ENCODE measurements around the gene ANKRD40.

ANKRD40 gene, protein sequence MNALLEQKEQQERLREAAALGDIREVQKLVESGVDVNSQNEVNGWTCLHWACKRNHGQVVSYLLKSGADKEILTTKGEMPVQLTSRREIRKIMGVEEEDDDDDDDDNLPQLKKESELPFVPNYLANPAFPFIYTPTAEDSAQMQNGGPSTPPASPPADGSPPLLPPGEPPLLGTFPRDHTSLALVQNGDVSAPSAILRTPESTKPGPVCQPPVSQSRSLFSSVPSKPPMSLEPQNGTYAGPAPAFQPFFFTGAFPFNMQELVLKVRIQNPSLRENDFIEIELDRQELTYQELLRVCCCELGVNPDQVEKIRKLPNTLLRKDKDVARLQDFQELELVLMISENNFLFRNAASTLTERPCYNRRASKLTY

DNA sequence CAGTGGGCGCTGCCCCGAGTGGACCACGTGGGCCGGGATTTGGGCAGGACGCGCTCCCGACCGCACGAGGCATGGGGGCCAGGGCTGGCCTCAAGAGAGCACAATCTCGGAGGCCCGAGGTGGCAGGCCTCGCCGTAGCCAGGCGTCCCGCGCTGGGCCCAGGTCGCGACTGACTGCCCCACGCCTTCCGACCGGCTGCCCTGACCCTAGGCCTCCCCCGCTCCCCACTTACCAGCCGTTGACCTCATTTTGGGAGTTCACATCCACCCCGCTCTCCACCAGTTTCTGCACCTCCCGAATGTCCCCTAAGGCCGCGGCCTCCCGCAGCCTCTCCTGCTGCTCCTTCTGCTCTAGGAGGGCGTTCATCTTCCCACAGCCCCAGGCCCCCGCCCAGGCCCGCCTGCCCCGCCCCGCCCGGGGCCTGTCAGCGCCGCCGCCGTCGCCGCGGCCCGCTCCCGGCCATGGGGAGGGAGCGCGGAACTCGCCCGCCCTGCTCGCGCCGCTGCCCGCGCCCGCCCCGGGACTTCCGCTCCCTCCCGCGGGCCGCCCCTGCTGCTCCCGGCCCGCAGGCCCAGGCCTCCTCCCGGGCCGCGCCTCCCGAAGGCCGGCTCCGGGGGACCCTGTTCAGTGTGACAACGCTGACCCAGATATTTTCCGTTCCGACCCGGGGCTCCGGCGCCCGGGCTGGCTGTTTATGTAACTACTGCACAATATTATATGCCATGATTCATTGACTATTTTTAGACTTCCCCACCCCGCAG lies at the start of gene ANKRD40:
Gene ANKRD40 (minus strand): TSS at position 626 of the 761 bp plus-strand sequence. CDS start 260 bp downstream, at position 366.
- Histone ChIP-seq H3K9ac (ENCODE audit: low read depth, low read length) (peak within 1 kb of the TSS; percentile 92), H3K9me3 (ENCODE audit: insufficient read depth, low read depth, low read length) (no peaks in the 10 kb centered on the region), H3K27me3 (ENCODE audit: insufficient read depth, low read length) (no peaks in the 10 kb centered on the region), H3K4me3 (ENCODE audit: low read length) (peak within 1 kb of the TSS; percentile 84), H3K27ac (ENCODE audit: low read length) (peak within 1 kb of the TSS; percentile 75), H3K4me1 (ENCODE audit: insufficient read depth, low read length) (peaks cover 6% of the 10 kb centered on the region; the same call in 1 of the 2 replicates), H3K36me3 (ENCODE audit: insufficient read depth, low read depth, low read length) (peaks cover 11% of the 10 kb centered on the region; the same call in 1 of the 2 replicates)

DNA sequence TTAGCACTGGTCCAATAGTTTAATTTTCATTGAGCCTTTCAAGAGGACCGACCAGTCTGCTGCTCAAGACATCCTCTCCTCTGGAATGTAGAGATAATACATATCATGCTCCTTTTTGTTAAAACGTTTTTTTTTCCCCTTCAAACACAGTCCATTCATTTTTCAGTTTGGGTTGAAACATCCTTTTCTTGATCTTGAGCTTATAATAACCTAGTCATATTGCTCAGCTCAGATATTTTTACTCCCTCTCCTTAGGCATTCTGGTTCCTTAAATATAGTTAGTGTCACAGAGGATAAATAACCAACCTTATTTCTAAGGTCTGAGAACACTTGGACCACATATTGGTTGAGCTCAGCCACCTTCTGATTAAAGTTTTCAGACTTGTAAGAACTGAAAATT lies 46.8 kb upstream of the ANKRD40 start:
- Histone ChIP-seq H3K4me3 (ENCODE audit: low read length) (no peak overlapping the region), H3K9ac (ENCODE audit: low read depth, low read length) (no peak overlapping the region), H3K9me3 (ENCODE audit: insufficient read depth, low read depth, low read length) (no peaks in the 10 kb centered on the region), H3K4me1 (ENCODE audit: insufficient read depth, low read length) (no peaks in the 10 kb centered on the region), H3K27ac (ENCODE audit: low read length) (no peak overlapping the region), H3K36me3 (ENCODE audit: insufficient read depth, low read depth, low read length) (peaks cover 63% of the 10 kb centered on the region), H3K27me3 (ENCODE audit: insufficient read depth, low read length) (no peaks in the 10 kb centered on the region)

DNA sequence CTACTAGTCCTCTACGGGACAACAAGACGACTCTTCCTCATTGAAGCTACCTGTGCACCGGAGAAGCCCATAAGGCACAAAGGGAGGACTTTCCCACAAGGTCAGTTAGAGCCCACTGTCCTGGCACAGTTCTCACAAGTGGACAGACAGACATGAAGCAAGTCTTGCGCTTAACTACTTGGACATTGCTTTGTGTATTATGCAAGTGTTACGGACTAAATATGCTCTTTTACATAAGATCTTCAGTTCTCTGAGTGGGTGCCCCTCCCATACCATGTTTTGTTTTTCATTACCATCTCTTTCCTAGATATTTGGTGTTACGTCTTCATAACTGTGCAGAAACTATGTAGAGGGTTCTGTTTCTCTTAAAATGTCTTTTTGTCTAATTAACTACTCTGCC lies 41.5 kb upstream of the ANKRD40 start:
- H3K4me1 ChIP-seq (ENCODE audit: insufficient read depth, low read length) = no peaks in the 10 kb centered on the region
- no peak overlapping the region for H3K4me3 ChIP-seq (ENCODE audit: low read length)
- no peak overlapping the region for H3K27ac ChIP-seq (ENCODE audit: low read length)
- no peaks in the 10 kb centered on the region for H3K9me3 ChIP-seq (ENCODE audit: insufficient read depth, low read depth, low read length)
- peaks cover 100% of the 10 kb centered on the region for H3K36me3 ChIP-seq (ENCODE audit: insufficient read depth, low read depth, low read length)
- no peak overlapping the region for H3K9ac ChIP-seq (ENCODE audit: low read depth, low read length)
- H3K27me3 ChIP-seq (ENCODE audit: insufficient read depth, low read length) = no peaks in the 10 kb centered on the region

DNA sequence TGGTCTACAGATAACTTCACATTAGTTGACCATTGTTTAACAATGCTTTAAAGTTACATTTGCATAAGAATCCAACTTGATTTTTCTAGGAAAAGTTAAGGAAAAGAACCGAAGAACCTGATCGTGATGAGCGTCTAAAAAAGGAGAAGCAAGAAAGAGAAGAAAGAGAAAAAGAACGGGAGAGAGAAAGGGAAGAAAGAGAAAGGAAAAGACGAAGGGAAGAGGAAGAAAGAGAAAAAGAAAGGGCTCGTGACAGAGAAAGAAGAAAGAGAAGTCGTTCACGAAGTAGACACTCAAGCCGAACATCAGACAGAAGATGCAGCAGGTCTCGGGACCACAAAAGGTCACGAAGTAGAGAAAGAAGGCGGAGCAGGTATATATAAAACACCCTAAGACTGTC lies 37.9 kb upstream of the ANKRD40 start:
- no peak overlapping the region for H3K4me3 ChIP-seq (ENCODE audit: low read length)
- no peaks in the 10 kb centered on the region for H3K4me1 ChIP-seq (ENCODE audit: insufficient read depth, low read length)
- no peaks in the 10 kb centered on the region for H3K9me3 ChIP-seq (ENCODE audit: insufficient read depth, low read depth, low read length)
- no peak overlapping the region for H3K27ac ChIP-seq (ENCODE audit: low read length)
- no peak overlapping the region for H3K9ac ChIP-seq (ENCODE audit: low read depth, low read length)
- H3K36me3 ChIP-seq (ENCODE audit: insufficient read depth, low read depth, low read length) = peaks cover 100% of the 10 kb centered on the region
- H3K27me3 ChIP-seq (ENCODE audit: insufficient read depth, low read length) = no peaks in the 10 kb centered on the region

DNA sequence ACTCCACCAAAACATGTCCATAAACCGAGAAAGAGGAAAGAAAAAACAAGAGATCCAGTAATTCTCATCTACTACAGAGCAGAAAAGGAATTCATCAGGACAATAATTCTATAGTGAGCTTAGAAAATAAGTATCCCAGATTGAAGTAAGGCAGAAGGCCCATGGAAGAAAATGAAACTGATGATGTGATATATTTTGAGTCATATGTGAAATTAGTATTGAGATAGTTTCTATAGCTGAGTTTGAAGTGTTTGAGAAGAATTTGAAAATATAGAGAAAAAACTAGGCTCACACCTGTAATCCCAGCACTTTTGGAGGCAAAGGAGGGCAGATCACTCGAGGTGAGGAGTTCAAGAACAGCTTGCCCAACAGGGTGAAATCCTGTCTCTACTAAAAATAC lies 31.4 kb upstream of the ANKRD40 start:
- Histone ChIP-seq H3K36me3 (ENCODE audit: insufficient read depth, low read depth, low read length) (peaks cover 73% of the 10 kb centered on the region), H3K9me3 (ENCODE audit: insufficient read depth, low read depth, low read length) (no peaks in the 10 kb centered on the region), H3K27me3 (ENCODE audit: insufficient read depth, low read length) (no peaks in the 10 kb centered on the region), H3K4me3 (ENCODE audit: low read length) (no peak overlapping the region), H3K27ac (ENCODE audit: low read length) (no peak overlapping the region), H3K4me1 (ENCODE audit: insufficient read depth, low read length) (no peaks in the 10 kb centered on the region), H3K9ac (ENCODE audit: low read depth, low read length) (no peak overlapping the region)

DNA sequence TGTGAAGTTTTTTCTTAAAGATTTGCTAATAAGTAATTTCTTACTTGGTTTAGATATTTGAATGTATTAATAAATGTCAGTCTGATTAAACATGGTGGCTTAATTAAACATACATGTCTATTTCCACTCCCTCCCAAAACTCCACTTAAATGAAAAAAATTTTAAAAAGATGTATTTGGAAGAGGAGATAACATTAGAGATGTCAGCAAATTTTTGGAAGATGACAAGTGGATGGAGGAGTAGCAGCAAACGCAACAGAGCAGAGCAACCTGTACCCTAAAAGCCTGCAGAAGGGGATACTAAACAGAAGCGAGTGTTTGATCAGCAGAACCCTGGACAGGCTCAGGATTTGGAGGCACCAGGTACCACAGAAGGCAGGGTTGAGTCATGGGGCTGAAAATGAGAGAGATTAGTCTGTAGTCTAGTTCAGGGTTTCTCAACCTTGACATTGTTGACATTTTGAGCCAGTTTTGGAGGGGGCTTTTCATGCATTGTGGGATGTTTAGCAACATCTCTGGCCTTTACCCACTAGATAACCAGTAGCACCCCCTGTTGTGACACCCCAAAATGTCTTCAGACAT lies 29.5 kb upstream of the ANKRD40 start:
- no peak overlapping the region for H3K4me3 ChIP-seq (ENCODE audit: low read length)
- no peak overlapping the region for H3K9ac ChIP-seq (ENCODE audit: low read depth, low read length)
- no peaks in the 10 kb centered on the region for H3K4me1 ChIP-seq (ENCODE audit: insufficient read depth, low read length)
- peaks cover 54% of the 10 kb centered on the region for H3K36me3 ChIP-seq (ENCODE audit: insufficient read depth, low read depth, low read length)
- H3K9me3 ChIP-seq (ENCODE audit: insufficient read depth, low read depth, low read length) = no peaks in the 10 kb centered on the region
- H3K27me3 ChIP-seq (ENCODE audit: insufficient read depth, low read length) = no peaks in the 10 kb centered on the region
- H3K27ac ChIP-seq (ENCODE audit: low read length) = no peak overlapping the region

DNA sequence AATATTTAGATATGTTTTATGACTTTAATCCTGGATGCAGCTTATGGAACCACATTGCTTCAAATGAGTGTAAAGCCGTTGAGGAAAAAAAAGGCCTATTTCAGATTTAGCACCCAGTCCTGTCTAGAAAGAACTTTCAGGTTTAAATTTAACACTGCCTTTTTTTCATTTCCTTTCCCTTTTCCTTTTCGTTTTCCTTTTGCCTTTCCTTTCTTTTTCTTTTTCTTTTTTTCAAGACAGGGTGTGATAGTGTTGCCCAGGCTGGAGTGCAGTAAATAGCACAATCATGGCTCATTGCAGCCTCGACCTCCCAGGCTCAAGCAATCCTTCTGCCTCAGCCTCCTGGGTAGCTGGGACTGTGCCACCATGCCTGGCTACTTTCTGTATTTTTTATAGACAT lies 27.6 kb upstream of the ANKRD40 start:
- no peak overlapping the region for H3K4me3 ChIP-seq (ENCODE audit: low read length)
- H3K36me3 ChIP-seq (ENCODE audit: insufficient read depth, low read depth, low read length) = peaks cover 35% of the 10 kb centered on the region
- no peak overlapping the region for H3K9ac ChIP-seq (ENCODE audit: low read depth, low read length)
- H3K4me1 ChIP-seq (ENCODE audit: insufficient read depth, low read length) = no peaks in the 10 kb centered on the region
- no peak overlapping the region for H3K27ac ChIP-seq (ENCODE audit: low read length)
- H3K27me3 ChIP-seq (ENCODE audit: insufficient read depth, low read length) = no peaks in the 10 kb centered on the region
- no peaks in the 10 kb centered on the region for H3K9me3 ChIP-seq (ENCODE audit: insufficient read depth, low read depth, low read length)

DNA sequence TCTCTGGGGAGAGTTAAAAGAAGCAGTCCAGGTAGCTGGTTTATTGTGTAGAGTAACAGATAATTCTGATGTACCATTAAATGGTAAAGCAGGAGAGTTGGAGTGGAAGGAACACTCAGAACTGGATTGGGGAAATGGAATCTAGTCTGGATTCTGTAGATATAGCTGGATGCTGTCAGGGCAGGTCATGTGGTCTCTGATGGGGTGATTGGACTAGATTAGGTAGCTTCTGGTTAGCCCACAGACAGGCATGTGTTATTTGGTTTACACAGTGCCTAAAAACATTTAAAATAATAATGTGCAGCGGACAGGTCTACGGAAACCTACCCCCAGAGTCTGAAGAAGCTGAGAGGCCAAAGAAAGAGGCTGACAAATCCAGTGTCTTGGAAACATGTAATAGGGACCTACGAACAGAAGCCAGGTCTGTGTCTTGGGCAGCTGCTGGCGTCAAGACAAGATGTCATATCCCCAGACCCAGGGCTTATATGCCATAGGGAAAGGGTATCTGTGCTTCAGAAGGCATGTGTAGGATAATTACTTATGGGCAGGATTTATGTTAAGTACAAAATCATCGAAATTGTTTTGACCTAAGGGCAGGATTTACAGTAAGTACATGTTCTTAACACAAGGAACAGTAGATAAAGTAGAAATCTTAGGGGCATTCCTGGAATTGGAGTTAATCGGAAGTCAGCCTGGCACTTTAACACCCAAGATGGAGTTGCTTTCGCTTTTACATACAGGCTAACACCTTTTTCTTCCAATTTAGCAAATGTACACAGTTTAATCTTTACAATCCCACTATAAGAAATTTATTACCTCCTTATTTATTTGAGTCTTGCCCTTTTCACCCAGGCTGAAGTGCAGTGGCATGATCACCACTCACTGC lies 24.1 kb upstream of the ANKRD40 start:
- Histone ChIP-seq H3K4me1 (ENCODE audit: insufficient read depth, low read length) (0 out of 2 replicates have a peak, but pooled peaks cover 3% of the 10 kb centered on the region), H3K9ac (ENCODE audit: low read depth, low read length) (no peak overlapping the region), H3K36me3 (ENCODE audit: insufficient read depth, low read depth, low read length) (peaks cover 6% of the 10 kb centered on the region), H3K27ac (ENCODE audit: low read length) (no peak overlapping the region), H3K9me3 (ENCODE audit: insufficient read depth, low read depth, low read length) (no peaks in the 10 kb centered on the region), H3K27me3 (ENCODE audit: insufficient read depth, low read length) (no peaks in the 10 kb centered on the region), H3K4me3 (ENCODE audit: low read length) (no peak overlapping the region)

DNA sequence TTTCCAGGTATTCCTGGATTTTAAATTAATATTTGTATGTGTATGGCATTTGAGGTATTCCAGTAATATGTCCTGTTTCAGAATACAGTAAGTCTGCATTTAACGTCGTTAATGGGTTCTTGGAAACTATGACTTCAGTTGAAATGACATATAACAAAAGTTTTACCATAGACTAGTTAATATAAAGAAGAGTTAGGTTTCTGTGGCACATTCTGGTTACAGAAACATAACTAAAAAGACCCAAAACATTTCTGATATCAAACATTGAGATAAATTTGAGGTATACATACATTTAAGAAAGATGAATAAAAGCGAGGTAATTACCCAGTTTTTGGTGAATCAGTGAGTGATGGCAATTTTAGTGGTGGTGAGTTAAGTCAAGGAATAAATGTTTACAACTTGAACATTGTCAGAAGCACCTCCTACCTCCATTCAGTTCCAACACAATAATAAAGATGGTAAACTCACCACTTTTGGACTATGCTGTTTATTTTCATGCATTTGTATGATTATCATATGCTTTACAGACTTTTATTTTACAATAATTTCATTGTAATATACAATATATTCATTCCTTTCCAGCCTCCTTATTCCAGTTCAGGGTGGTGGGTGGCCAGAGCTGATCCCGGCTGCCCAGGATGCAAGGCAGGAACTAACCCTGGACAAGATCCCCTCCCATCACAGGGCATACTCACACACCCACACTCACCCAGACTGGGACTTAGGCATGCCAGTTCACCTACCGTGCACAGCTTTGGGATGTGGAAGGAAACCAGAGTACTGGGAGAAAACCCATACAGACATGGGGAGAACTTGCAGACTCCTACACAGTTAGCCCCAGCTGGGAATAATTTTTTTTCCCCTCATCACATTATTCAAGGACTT lies 21.4 kb upstream of the ANKRD40 start:
- Histone ChIP-seq H3K27me3 (ENCODE audit: insufficient read depth, low read length) (no peaks in the 10 kb centered on the region), H3K4me1 (ENCODE audit: insufficient read depth, low read length) (0 out of 2 replicates have a peak, but pooled peaks cover 3% of the 10 kb centered on the region), H3K9ac (ENCODE audit: low read depth, low read length) (no peak overlapping the region), H3K4me3 (ENCODE audit: low read length) (no peak overlapping the region), H3K36me3 (ENCODE audit: insufficient read depth, low read depth, low read length) (peaks cover 6% of the 10 kb centered on the region; the same call in 1 of the 2 replicates), H3K27ac (ENCODE audit: low read length) (no peak overlapping the region), H3K9me3 (ENCODE audit: insufficient read depth, low read depth, low read length) (no peaks in the 10 kb centered on the region)

DNA sequence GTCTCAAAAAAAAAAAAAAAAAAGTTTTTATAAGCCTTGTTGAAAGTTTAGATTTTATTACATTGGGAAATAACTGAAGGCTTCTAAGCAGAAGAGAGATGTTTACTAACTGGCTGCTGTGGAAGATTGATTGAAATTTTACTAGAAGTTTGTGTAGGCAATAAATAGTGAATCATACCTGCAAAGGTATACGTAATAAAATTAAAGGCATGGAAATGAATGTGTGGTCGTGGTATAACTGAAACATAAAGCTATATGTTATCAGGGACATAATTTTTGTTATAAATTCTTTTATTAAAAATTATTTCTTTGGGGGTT lies 20.4 kb upstream of the ANKRD40 start:
- H3K27ac ChIP-seq (ENCODE audit: low read length) = no peak overlapping the region
- H3K4me1 ChIP-seq (ENCODE audit: insufficient read depth, low read length) = 0 out of 2 replicates have a peak, but pooled peaks cover 3% of the 10 kb centered on the region
- H3K36me3 ChIP-seq (ENCODE audit: insufficient read depth, low read depth, low read length) = peaks cover 6% of the 10 kb centered on the region; the same call in 1 of the 2 replicates
- no peaks in the 10 kb centered on the region for H3K9me3 ChIP-seq (ENCODE audit: insufficient read depth, low read depth, low read length)
- no peak overlapping the region for H3K4me3 ChIP-seq (ENCODE audit: low read length)
- H3K9ac ChIP-seq (ENCODE audit: low read depth, low read length) = no peak overlapping the region
- no peaks in the 10 kb centered on the region for H3K27me3 ChIP-seq (ENCODE audit: insufficient read depth, low read length)
